PFSK-1 (cell line): ENCODE measurements around the gene UGT1A10.

Experiments used
- FOXP2 ChIP-seq: optimal IDR thresholded peaks from 2 replicates; pipeline ENCODE3; 2011; ENCODE audit warnings: borderline replicate concordance, control low read depth, inconsistent platforms; ENCODE audit not compliant: insufficient read depth; ENCODE audit errors: extremely low read length, extremely low read depth
- POLR2AphosphoS5 ChIP-seq: IDR thresholded peaks from 2 replicates; pipeline ENCODE4 v1.6.1; 2012; ENCODE audit warnings: low read depth, mild to moderate bottlenecking, control low read depth, low read length, moderate library complexity
- SIN3A ChIP-seq: IDR thresholded peaks from 2 replicates; pipeline ENCODE4 v1.6.1; 2012; ENCODE audit warnings: mild to moderate bottlenecking, low read length, moderate library complexity, borderline replicate concordance; ENCODE audit not compliant: insufficient read depth
- TAF1 ChIP-seq: IDR thresholded peaks from 2 replicates; pipeline ENCODE4 v1.6.1; 2012; ENCODE audit warnings: low read length, control low read depth, borderline replicate concordance; ENCODE audit not compliant: insufficient read depth
- TF ChIP-seq, protein P1 (sequence below), 2 experiments: IDR thresholded peaks; 2 replicates each; pipeline versions ENCODE4 v1.6.1 to v1.8.0; 2011 to 2012; ENCODE audit warnings: low read depth in 2 of 2, low read length in 2 of 2, control low read depth in 1 of 2, inconsistent platforms in 1 of 2, mild to moderate bottlenecking in 1 of 2, moderate library complexity in 1 of 2; ENCODE audit not compliant: insufficient read depth in 1 of 2

GRCh38 chr2:233663911-233664310 lies 27.7 kb downstream of the UGT1A10 start:
- no peak for TF ChIP-seq POLR2AphosphoS5
- TF ChIP-seq, protein P1, sequence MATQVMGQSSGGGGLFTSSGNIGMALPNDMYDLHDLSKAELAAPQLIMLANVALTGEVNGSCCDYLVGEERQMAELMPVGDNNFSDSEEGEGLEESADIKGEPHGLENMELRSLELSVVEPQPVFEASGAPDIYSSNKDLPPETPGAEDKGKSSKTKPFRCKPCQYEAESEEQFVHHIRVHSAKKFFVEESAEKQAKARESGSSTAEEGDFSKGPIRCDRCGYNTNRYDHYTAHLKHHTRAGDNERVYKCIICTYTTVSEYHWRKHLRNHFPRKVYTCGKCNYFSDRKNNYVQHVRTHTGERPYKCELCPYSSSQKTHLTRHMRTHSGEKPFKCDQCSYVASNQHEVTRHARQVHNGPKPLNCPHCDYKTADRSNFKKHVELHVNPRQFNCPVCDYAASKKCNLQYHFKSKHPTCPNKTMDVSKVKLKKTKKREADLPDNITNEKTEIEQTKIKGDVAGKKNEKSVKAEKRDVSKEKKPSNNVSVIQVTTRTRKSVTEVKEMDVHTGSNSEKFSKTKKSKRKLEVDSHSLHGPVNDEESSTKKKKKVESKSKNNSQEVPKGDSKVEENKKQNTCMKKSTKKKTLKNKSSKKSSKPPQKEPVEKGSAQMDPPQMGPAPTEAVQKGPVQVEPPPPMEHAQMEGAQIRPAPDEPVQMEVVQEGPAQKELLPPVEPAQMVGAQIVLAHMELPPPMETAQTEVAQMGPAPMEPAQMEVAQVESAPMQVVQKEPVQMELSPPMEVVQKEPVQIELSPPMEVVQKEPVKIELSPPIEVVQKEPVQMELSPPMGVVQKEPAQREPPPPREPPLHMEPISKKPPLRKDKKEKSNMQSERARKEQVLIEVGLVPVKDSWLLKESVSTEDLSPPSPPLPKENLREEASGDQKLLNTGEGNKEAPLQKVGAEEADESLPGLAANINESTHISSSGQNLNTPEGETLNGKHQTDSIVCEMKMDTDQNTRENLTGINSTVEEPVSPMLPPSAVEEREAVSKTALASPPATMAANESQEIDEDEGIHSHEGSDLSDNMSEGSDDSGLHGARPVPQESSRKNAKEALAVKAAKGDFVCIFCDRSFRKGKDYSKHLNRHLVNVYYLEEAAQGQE (IDR thresholded peaks at IDR 0.05; ENCODE audit: insufficient read depth in 1 of 2, low read depth in 2 of 2, low read length in 2 of 2), result no peak
- TF ChIP-seq SIN3A, result no peak
- no peak for TF ChIP-seq TAF1
- TF ChIP-seq FOXP2, result no peak
